Breast epithelium (tissue), 3 donors: ENCODE results near the gene FAM124A.

ENCODE experiments used
- POLR2A ChIP-seq: fragments of 450-650 bp; IDR thresholded peaks from one replicate; pipeline ENCODE4 v1.6.1; 2016; ENCODE audit warnings: antibody characterized with exemption, mild to moderate bottlenecking, moderate library complexity
- POLR2AphosphoS5 ChIP-seq, 3 donors: sonication (generic); formaldehyde crosslinking; IDR thresholded peaks; one replicate each; pipeline ENCODE4 v1.6.1; 2017; ENCODE audit warnings: antibody characterized with exemption in 3 of 3
- TF ChIP-seq, protein P1 (sequence below), 3 donors: fragments of 450-650 bp; IDR thresholded peaks; one replicate each; pipeline ENCODE4 v1.5.1; 2016 to 2017; ENCODE audit warnings: antibody characterized with exemption in 3 of 3, mild to moderate bottlenecking in 3 of 3, moderate library complexity in 3 of 3

GRCh38 chr13:51329606-51330005 lies 107.4 kb downstream of the FAM124A start:
- TF ChIP-seq, protein P1, sequence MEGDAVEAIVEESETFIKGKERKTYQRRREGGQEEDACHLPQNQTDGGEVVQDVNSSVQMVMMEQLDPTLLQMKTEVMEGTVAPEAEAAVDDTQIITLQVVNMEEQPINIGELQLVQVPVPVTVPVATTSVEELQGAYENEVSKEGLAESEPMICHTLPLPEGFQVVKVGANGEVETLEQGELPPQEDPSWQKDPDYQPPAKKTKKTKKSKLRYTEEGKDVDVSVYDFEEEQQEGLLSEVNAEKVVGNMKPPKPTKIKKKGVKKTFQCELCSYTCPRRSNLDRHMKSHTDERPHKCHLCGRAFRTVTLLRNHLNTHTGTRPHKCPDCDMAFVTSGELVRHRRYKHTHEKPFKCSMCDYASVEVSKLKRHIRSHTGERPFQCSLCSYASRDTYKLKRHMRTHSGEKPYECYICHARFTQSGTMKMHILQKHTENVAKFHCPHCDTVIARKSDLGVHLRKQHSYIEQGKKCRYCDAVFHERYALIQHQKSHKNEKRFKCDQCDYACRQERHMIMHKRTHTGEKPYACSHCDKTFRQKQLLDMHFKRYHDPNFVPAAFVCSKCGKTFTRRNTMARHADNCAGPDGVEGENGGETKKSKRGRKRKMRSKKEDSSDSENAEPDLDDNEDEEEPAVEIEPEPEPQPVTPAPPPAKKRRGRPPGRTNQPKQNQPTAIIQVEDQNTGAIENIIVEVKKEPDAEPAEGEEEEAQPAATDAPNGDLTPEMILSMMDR (IDR thresholded peaks at IDR 0.05), result no peak
- TF ChIP-seq POLR2A (no peak), POLR2AphosphoS5 (IDR thresholded peaks at IDR 0.05) (no peak)
